Activated CD8-positive, alpha-beta memory T cell treated with anti-CD3 and anti-CD28 coated beads for 24 hours (primary cell): ENCODE data around the gene ZSCAN4.

Source experiments
- DNase-seq: peaks from one replicate; pipeline ENCODE4 v3.0.0-alpha.2; 2020

ZSCAN4 gene, protein sequence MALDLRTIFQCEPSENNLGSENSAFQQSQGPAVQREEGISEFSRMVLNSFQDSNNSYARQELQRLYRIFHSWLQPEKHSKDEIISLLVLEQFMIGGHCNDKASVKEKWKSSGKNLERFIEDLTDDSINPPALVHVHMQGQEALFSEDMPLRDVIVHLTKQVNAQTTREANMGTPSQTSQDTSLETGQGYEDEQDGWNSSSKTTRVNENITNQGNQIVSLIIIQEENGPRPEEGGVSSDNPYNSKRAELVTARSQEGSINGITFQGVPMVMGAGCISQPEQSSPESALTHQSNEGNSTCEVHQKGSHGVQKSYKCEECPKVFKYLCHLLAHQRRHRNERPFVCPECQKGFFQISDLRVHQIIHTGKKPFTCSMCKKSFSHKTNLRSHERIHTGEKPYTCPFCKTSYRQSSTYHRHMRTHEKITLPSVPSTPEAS

DNA sequence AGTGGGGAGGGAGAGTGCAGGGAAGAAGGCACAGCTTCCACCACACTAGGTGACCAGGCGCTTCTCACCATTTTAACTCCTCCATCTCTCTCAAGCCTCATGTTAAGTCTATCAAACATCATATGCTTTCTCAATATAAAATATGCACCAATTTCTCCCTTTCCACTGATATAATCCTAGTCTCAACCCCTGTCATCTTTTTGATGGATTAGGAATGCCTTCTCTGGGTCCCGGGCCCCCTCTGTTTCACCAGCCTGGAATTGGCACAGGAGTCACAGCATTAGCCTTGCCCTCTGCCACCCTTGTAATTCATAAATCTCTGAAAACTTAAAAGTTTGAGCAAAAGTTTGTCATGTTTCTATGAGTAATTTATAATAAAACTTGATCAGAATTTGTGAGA lies at the start of gene ZSCAN4:
TSS of gene ZSCAN4 (plus strand) at position 301 of the 400 bp plus-strand sequence. CDS start 7,211 bp downstream, outside the sequence.
- DNase-seq: no peak

DNA sequence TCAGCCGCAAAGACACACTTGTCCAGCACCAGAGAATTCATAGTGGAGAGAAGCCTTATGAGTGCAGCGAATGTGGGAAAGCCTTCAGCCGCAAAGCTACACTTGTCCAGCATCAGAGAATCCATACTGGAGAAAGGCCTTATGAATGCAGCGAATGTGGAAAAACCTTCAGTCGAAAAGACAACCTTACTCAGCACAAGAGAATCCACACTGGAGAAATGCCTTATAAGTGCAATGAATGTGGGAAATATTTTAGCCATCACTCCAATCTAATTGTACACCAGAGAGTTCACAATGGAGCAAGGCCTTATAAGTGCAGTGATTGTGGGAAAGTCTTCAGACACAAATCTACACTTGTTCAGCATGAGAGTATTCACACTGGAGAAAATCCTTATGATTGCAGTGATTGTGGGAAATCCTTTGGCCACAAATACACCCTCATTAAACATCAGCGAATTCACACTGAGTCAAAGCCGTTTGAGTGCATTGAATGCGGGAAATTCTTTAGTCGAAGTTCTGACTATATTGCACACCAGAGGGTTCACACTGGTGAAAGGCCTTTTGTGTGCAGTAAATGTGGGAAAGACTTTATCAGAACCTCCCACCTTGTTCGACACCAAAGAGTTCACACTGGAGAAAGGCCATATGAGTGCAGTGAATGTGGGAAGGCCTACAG lies 47.9 kb upstream of the ZSCAN4 start:
- DNase-seq: no peak

DNA sequence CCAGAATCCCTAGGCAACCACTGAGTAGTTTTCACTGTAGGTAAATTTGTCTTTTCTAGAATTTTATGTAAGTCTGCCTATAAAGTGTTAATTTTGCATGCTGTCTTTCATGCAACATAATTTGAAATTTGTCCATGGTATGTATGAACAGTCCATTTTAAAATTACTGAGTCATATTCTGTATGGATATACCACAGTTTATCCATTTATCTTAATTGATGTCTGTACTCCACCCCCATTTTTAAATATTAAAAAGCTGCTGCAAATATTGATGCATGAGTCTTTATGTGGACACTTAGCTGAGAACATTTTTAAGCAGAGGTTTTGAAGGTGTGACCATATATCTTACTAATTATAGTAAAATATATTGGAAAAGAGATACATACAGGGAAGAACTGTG lies 45.6 kb upstream of the ZSCAN4 start:
- DNase-seq: no peak

DNA sequence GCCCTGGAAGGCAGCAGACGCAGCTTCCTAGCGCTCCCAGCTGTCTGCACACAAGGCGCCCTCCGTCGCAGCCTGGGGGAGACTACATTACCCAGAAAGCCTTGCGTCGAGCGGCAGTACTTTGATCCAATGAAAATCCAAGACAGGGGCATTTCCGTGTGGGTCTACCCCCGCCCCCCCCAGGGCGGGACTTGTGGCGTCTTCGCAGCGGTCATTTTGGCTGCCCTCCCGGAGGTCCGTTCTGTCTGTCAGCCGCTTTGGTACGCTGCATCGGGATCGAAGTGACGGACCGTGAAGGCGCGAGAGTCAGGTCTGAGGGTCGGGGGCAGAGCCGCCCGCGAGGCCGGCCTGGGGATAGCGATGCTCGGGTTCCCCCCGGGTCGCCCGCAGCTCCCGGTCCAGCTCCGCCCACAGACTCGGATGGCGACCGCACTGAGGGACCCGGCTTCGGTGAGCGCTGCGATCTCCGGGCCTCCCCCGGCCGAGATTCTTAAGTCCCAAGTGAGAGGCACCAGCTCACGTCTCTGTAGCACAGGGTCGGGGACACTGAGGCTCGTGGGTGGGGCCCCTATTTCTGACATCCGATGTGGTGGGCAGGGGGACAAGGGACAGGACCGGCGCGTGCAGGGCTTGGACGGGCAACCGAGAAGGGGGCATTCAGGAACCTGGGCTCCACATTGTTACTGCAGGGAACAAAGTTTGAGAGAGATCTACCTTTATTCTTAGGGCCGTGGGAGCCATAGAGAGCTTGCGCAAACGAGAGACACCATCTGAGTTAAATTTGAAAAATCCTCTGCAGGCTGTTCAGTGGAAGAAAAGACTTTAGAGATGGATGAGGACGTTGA lies 35.5 kb upstream of the ZSCAN4 start, which contains the start of gene ZNF211:
TSS of gene ZNF211 (plus strand) at position 182 of the 845 bp plus-strand sequence. CDS start at position 361, 179 bp downstream.
- DNase-seq: peak; percentile 92

DNA sequence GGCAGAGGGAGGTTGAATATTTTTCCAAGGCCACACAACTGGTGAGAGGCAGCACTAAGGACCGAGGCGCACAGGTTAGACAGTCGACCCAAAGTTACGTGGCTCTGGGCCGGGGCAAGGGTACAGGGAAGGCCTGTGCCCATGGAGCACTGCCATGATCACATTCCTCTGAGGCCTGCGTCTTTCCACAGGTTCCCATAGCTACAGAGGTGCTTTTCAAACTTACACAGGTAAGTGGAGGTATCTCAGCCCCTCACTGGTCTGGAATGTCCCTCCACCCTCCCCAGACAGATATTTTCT lies 35.0 kb upstream of the ZSCAN4 start:
- no peak for DNase-seq

DNA sequence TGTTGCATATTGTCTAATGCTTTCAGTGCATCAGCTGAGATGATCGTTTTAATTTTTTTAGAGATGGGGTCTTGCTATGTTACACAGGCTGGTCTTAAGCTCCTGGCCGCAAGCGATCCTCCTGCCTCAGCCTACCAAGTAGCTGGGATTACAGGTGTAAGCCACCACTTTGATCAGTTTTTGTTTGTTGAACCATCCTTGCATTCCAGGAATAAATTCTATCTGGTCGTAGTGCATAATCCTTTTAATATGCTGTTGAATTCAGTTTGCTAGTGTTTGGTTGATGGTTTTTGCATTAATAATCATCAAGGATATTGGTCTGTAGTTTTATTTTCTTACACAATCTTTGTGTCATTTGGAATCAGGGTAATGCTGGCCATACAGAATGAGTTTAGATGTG lies 31.4 kb upstream of the ZSCAN4 start:
- DNase-seq: no peak

DNA sequence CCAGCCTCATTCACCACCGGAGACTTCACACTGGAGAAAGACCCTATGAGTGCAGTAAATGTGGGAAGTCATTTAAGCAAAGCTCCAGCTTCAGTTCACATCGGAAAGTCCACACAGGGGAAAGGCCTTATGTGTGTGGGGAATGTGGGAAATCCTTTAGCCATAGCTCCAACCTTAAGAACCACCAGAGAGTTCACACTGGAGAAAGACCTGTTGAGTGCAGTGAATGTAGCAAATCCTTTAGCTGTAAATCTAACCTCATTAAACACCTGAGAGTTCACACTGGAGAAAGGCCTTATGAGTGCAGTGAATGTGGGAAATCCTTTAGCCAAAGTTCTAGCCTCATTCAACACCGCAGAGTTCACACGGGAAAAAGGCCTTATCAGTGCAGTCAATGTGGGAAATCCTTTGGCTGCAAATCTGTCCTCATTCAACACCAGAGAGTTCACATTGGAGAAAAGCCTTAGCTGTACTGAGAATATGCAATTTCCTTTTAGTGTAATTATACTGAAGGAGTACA lies 27.0 kb upstream of the ZSCAN4 start:
- DNase-seq: no peak

DNA sequence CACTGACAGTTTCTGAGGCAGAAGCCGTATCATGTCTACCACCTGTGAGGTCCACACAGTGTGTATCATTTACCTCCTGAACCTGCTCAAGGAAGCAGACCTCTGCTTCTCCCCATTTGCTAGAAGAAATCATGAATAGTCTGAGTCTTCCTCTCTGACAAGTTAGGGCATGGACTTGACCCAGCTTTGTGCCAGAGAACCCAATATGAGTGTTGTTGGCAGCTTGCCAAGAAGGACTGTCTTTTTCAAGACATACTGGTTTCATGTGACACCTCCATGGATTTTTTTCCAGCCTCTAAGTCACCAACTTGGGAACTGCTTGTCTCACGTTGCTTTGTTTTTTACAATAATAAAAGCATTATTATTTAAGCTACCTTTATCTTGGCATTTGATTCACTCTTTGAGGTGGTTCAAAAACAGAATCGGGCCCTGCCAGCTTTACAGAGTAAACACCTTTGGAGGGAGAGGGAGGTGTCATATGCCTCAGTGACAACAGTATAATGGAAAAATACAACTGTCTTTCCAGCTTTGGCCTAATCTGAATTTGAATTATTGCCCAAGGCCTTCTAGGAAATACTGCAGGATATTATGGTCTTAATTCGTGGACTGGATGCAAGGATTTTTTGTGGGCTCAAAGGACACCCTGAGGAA lies 26.2 kb upstream of the ZSCAN4 start:
- no peak for DNase-seq

DNA sequence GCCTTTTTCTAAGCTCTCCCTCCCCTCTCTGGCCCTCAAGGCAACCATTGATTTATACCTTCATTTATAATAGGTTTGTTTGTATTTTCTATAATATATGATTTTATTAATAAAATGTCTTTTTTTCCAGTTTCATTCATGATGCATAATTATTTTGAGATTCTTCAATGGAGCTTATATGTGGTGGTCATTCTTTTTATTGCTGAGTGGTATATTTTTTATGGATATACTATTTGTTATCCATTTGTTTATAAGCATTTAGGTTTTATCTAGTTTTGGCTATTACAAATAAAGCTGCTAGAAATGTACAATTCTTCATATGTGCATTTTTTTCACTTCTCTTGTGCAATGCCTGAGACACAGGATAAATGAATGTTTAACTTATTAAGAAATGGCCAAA lies 25.0 kb upstream of the ZSCAN4 start:
- no peak for DNase-seq

DNA sequence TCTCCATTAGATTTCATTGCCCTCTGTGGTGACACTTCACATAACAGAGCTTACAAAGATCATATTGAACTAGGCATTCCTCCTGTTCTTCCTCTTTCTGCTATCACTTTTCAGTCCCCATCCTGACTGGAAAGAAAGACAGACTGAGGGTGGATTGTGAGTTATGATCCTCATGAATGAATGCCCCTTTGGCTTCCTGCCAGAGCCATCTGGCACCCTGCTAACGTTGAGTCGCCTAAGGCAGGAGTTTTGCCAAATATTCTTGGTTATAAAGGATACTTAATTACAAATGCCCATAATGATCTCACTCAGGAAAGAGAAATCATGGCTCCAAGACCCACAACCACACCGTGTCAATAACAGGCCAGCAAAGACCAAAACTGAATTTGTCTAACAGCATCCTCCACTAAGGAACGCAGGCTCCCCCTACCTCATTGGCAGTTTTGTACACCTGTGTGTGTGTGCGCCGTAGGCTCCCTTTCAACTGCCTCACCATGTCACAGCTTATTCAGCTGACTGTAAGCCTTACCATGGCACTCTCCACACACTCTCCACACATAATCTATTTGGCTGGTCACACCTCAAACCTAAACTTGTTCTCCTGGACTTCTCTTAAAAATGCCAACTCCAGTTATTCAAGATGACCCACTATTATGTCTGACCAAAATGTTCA lies 20.3 kb upstream of the ZSCAN4 start:
- DNase-seq: no peak

DNA sequence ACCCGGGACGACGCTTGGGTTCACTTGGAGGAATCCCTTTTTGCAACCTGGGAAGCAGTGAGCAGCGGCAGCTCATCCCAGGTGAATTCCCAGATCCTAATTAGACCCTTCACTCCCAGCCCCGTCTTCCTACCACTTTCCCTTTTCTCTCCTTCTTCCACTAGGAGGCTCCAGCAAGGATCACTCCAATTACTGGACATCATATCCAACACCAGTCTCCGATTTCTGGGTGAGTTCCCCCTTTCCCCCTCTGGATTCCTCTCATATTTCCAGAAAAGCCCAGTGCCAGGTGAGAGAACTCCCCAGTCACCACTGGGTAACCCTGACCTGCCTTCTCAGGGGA lies 17.1 kb upstream of the ZSCAN4 start:
- no peak for DNase-seq

DNA sequence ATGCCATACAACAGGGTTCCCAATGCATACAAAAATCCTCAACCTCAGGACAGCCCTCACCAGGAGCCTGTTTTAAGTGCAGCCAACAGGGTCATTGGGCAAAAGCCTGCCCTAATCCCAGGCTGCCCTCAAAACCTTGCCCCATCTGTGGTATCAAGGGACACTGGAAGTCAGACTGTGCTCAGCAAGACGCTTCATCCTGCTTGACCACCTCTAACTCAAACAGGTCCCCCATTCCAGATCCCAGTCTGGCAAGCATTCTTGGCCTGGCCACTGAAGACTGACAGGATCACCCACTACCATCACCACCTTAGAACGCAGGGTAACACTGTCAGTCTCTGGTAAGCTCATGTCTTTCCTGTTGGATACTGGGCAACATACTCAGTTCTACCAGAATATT lies 15.0 kb upstream of the ZSCAN4 start:
- DNase-seq: no peak

DNA sequence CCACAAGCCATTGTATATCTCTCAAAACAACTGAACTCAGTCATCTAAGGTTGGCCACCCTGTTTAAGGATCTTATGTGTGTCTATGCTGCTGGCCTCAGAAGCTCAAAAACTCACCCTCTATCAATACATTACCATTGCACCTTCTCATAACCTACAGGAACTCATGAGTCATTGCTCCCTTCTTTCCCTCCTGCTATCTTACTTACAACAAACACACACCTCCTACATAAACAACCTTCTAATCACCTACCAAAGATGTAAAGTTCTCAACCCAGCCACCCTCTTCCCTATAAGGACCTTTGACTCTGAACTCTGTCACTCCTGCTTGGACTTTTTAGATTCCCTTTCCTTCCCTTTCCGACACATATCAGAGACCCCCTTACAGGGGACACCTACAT lies 13.3 kb upstream of the ZSCAN4 start:
- no peak for DNase-seq

DNA sequence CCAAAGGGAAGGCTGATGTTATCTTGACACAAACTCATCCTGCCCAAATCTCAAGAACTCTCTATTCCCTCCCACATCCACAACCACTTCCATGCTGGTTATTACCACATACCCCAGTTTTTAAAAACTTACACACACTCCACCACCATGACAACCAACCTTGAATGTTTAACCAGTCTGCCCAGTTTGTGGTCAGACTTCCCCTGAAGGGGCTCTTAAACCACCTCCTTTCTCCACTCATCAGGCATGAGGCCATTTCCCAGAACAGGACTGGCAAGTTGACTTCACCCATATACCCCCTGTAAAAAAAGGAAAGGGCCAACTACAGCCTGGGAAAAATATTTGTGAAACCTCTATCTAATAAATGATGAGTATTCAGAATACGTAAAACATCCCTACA lies 12.4 kb upstream of the ZSCAN4 start:
- DNase-seq: no peak

DNA sequence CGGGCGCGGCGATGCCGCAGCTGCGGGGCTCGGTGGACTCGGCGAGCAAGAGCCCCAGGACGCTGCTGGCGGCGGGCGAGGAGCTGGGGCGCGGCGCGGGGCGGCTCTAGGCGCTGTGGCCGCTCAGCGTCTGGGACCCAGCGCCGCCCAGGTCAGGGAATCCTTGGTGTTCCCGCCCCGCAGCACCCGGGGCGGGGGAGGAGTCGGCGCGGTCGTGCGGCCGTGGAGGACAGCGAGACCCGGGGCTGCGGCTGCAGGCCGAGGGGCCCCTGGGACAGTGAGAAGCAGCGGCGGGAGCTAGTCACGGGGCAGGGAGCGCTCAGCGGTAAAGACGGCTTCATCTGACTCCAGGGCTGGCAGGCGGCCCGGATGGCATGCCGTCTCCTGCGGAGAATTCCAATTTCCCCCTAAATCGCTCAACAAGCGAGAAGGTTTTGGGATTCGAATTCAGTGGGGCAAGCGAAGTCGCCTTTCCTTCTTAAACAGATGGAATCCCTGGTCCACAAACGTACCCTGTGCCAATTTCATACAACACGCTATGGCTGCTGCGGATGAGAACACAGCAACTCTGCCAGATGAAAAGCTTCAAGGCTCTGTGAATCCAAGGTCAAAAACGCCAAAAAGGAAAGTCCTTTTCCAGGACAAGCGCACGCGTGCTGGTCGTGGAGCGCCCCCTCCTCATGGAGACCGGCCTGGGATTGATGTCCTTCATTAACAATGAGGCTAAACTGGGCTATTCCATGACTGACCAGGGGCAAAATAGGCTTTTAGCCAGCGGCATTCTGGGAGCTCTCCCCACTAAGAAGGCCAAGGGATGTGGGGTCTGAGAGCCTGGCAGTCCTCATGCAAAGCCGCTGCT lies 4.2 kb upstream of the ZSCAN4 start:
- DNase-seq: no peak

DNA sequence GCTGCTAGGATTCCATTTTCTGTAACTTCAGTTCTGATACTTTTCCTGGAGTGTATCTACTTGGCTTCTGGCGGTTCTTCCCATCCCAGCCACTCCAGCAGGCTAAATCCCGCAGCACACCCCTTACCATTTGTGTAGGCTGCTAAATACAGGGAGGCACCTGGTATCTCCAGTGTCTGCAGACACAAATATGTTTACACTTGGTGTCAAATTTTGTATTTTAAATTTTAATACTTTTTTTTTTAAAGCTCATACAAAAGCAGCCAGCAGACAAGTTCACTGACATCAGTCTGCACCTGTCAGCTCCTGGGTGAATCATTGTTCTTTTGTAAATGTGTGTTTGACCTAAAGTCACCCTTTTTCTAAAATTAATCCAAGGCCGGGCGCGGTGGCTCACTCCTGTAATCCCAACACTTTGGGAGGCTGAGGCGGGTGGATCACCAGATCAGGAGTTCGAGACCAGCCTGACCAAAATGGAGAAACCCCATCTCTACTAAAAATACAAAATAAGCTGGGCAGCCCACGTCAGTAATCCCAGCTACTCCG lies 3.4 kb upstream of the ZSCAN4 start:
- no peak for DNase-seq

DNA sequence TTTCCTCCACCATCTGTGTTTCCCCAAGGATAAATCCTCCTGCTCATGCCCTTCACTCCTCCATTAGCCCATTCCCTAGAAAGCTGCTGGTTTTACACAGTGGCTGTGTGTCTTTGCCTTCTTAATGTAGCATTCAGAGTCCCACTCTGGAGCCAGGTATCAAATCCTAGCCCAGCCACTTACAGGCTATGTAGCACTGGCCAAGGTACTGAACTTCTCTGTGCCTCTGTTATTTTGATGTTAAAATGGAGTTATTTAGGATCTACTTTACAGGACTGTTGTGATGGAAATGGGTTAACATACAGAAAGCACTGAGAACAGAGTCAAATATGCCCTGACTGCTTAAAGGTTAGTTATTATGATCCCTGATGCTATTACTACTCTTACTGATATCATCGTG lies 1.5 kb upstream of the ZSCAN4 start:
- DNase-seq: no peak

DNA sequence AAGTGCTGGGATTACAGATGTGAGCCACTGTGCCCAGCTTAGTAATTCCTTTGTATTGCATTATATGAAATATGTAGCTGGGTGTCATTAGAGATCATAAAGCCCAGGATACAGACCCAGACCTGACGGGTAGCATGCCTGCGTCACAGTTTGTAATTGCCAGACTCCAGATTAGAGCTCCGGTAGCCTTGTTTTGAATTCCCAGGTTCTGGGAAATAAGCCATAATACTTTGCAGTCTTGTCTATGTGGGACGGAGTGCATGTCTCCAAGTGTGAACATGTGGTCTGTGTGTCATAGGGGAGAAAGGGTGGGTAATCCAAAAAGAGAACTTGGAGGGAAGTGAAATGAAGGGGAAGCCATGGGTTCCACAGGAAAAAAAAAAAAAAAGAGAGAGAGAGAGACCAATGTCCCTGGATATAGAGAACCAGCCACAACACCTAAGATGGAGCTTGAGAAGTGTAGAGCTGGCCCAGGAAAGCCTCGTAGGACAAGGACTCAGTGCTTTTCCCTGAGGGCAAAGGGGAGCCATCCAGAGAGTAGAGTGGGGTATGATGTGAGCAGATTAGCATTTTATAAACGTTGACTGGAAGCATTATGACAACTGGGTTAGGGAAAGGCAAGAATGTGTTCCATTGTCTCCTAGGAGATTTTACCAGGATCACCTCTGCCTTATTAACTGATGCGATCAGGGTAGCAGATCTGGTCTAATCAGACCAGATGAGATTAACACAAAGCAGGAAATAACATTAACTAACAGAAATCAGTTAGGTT lies 2.6 kb downstream of the ZSCAN4 start:
- DNase-seq: no peak

DNA sequence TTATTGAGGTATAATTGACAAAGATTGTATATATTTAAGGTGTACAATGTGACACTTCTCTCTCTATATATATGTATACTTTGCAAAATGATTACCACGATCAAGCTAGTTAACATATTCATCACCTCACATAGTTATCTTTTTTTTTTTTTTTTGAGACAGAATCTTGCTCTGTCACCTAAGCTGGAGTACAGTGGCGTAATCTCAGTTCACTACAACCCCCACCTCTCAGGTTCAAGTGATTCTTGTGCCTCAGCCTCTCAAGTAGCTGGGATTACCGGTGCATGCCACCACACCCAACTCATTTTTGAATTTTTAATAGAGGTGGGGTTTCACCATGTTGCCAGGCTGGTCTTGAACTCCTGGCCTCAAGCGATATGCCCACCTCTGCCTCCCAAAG lies 3.7 kb downstream of the ZSCAN4 start:
- DNase-seq: no peak

DNA sequence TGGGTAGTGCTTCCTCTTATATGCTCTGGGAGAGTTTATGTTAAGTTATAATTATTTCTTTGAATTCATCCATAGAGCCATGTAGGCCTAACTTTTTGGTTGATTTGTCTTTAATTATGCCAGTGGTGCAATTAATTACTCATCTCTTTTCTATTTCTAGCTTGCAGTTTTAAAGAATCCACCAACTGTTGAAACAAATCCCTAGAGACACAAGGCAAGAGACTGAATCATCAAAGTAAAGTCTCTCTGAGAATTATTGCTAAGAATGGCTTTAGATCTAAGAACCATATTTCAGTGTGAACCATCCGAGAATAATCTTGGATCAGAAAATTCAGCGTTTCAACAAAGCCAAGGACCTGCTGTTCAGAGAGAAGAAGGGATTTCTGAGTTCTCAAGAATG lies 7.1 kb downstream of the ZSCAN4 start:
- no peak for DNase-seq
